Thymus (tissue), 11 donors: ENCODE data around the gene MRNIP. TPM values are rescaled to one million over a fixed set of nuclear protein-coding genes. Genes with fewer than 3 reads are reported as not detected.

Experiments
- DNase-seq, 9 donors: peaks; one replicate each; pipeline ENCODE4 v3.0.0-alpha.2; 2013; ENCODE audit warnings: low spot score in 9 of 9, low read depth in 6 of 9, missing footprints in 1 of 9
- H3K27ac ChIP-seq, 2 donors: one replicate each; pipeline ENCODE4 v1.5.1; 2013; ENCODE audit warnings: control low read depth in 1 of 2, low read depth in 1 of 2, low read length in 1 of 2, mild to moderate bottlenecking in 1 of 2, moderate library complexity in 1 of 2
- H3K27me3 ChIP-seq, 2 donors: one replicate each; pipeline ENCODE4 v1.5.1; 2013; ENCODE audit warnings: low read length in 1 of 2; ENCODE audit not compliant: control insufficient read depth in 2 of 2, insufficient read depth in 1 of 2
- H3K36me3 ChIP-seq, 2 donors: one replicate each; pipeline ENCODE4 v1.5.1; 2013; ENCODE audit warnings: low read length in 1 of 2, mild to moderate bottlenecking in 1 of 2, moderate library complexity in 1 of 2; ENCODE audit not compliant: control insufficient read depth in 2 of 2, insufficient read depth in 2 of 2
- H3K4me1 ChIP-seq, 2 donors: one replicate each; pipeline ENCODE4 v1.5.1; 2013; ENCODE audit warnings: low read length in 2 of 2; ENCODE audit not compliant: control insufficient read depth in 2 of 2, insufficient read depth in 2 of 2
- H3K4me3 ChIP-seq, 2 donors: one replicate each; pipeline ENCODE4 v1.5.1; 2013; ENCODE audit warnings: low read length in 2 of 2, control low read depth in 1 of 2, mild to moderate bottlenecking in 1 of 2
- H3K9me3 ChIP-seq, 2 donors: one replicate each; pipeline ENCODE4 v1.5.1; 2013; ENCODE audit warnings: low read length in 1 of 2, mild to moderate bottlenecking in 1 of 2; ENCODE audit not compliant: control insufficient read depth in 2 of 2, insufficient read depth in 1 of 2
- WGBS: extraction: QIAGEN DNeasy Blood & Tissue Kit; methylation state at CpG from one replicate; pipeline ENCODE4 v1.1.7; 2013; 5-methylcytosine and 5-hydroxymethylcytosine counted together
- polyA plus RNA-seq: library from polyadenylated mRNA; stranded (reverse); fragments of 200-250 nt; gene quantifications from one replicate; pipeline ENCODE4 v1.2.3, GENCODE V29; 2013
- total RNA-seq: library from RNA; stranded (reverse); fragments of 120-200 nt; gene quantifications from one replicate; pipeline ENCODE4 v1.2.4, GENCODE V29; 2013
- donor health status: healthy.

MRNIP gene
- total and polyA plus RNA-seq, 2 donors = 10.2 to 43.9 TPM

- 92% methylated on average over 12 of the region's 12 CpGs for WGBS
- H3K27me3 ChIP-seq = peaks cover 0 to 11% of the 10 kb centered on the region in 2 donors
- H3K4me3 ChIP-seq = no peak overlapping the region
- H3K9me3 ChIP-seq = peaks cover 2 to 5% of the 10 kb centered on the region in 2 donors
- peaks cover 26 to 32% of the 10 kb centered on the region in 2 donors for H3K36me3 ChIP-seq
- H3K4me1 ChIP-seq = peaks cover 10 to 44% of the 10 kb centered on the region in 2 donors
- DNase-seq = no peak
- H3K27ac ChIP-seq = no peak overlapping the region
Observed at GRCh38 chr5:179800696-179801201, 57.9 kb downstream of the MRNIP start.

GRCh38 chr5:179800071-179800695, 58.4 kb downstream of the MRNIP start:
- WGBS = 98% methylated on average over 21 of the region's 21 CpGs
- DNase-seq = no peak

GRCh38 chr5:179799644-179799973, 59.0 kb downstream of the MRNIP start:
- Histone ChIP-seq H3K4me1 (peaks cover 9 to 42% of the 10 kb centered on the region in 2 donors), H3K27me3 (peaks cover 3 to 18% of the 10 kb centered on the region in 2 donors), H3K36me3 (peaks cover 26 to 32% of the 10 kb centered on the region in 2 donors), H3K9me3 (peaks cover 2 to 5% of the 10 kb centered on the region in 2 donors), H3K4me3 (no peak overlapping the region), H3K27ac (no peak overlapping the region)
- 93% methylated on average over 5 of the region's 5 CpGs for WGBS
- no peak for DNase-seq

More at GRCh38 chr5:179800071-179800695, 58.4 kb downstream of the MRNIP start:
- Histone ChIP-seq H3K9me3 (peaks cover 2 to 5% of the 10 kb centered on the region in 2 donors), H3K36me3 (peaks cover 26 to 32% of the 10 kb centered on the region in 2 donors), H3K27me3 (peaks cover 3 to 13% of the 10 kb centered on the region in 2 donors), H3K4me1 (peaks cover 9 to 42% of the 10 kb centered on the region in 2 donors), H3K27ac (no peak overlapping the region), H3K4me3 (no peak overlapping the region)

- H3K4me1 ChIP-seq = peaks cover 12 to 42% of the 10 kb centered on the region in 2 donors
Observed at GRCh38 chr5:179798771-179799643, 59.6 kb downstream of the MRNIP start.

GRCh38 chr5:179798144-179798770, 60.4 kb downstream of the MRNIP start:
- DNase-seq = no peak
- no peak overlapping the region for H3K4me3 ChIP-seq
- peaks cover 10 to 43% of the 10 kb centered on the region in 2 donors for H3K4me1 ChIP-seq
- WGBS = 97% methylated on average over 23 of the region's 23 CpGs
- peaks cover 2 to 5% of the 10 kb centered on the region in 2 donors for H3K9me3 ChIP-seq
- H3K27me3 ChIP-seq = peaks cover 3 to 32% of the 10 kb centered on the region in 2 donors
- H3K27ac ChIP-seq = no peak overlapping the region
- peaks cover 26 to 32% of the 10 kb centered on the region in 2 donors for H3K36me3 ChIP-seq

More at GRCh38 chr5:179798771-179799643, 59.6 kb downstream of the MRNIP start:
- H3K4me3 ChIP-seq = no peak overlapping the region
- H3K36me3 ChIP-seq = peaks cover 26 to 32% of the 10 kb centered on the region in 2 donors
- H3K27ac ChIP-seq = no peak overlapping the region
- H3K9me3 ChIP-seq = peaks cover 2 to 5% of the 10 kb centered on the region in 2 donors
- 98% methylated on average over 36 of the region's 36 CpGs for WGBS
- H3K27me3 ChIP-seq = peaks cover 3 to 24% of the 10 kb centered on the region in 2 donors
- no peak for DNase-seq

GRCh38 chr5:179797741-179798140, 60.9 kb downstream of the MRNIP start:
- peaks cover 10 to 39% of the 10 kb centered on the region in 2 donors for H3K4me1 ChIP-seq
- peaks cover 26 to 32% of the 10 kb centered on the region in 2 donors for H3K36me3 ChIP-seq
- no peak for DNase-seq
- H3K27me3 ChIP-seq = peaks cover 3 to 36% of the 10 kb centered on the region in 2 donors
- no peak overlapping the region for H3K4me3 ChIP-seq
- H3K9me3 ChIP-seq = peaks cover 2 to 5% of the 10 kb centered on the region in 2 donors
- no peak overlapping the region for H3K27ac ChIP-seq
- 98% methylated on average over 30 of the region's 30 CpGs for WGBS

- Histone ChIP-seq H3K9me3 (peaks cover 2 to 5% of the 10 kb centered on the region in 2 donors), H3K4me1 (peaks cover 10 to 32% of the 10 kb centered on the region in 2 donors), H3K4me3 (peak overlapping the region in 1 of 2 donors; percentile 30), H3K27me3 (peaks cover 3 to 38% of the 10 kb centered on the region in 2 donors), H3K36me3 (peaks cover 26 to 32% of the 10 kb centered on the region in 2 donors), H3K27ac (no peak overlapping the region)
- 95% methylated on average over 21 of the region's 21 CpGs for WGBS
- no peak for DNase-seq
Observed at GRCh38 chr5:179796877-179797608, 61.6 kb downstream of the MRNIP start.
